ENCODE data around the gene OXSM.

Gene OXSM

DNA sequence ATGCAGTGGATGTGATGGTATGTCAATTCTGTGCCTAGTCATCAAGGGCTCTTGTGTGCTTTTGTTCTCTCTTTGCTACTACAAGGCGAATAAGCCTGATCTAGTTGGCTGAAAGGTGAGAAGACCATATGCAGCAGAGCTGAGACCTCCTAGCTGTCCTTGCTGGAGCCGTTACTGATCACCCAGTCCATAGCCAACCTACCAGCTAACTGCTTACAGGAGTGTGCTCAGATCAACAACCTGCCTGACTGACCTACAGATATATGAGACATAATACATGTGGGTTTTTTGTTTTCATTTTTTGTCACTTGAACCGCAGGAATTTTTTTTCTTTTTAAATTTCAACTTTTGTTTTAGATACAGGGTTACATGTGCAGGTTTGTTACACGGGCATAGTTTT lies 22.8 kb downstream of the OXSM start:
- DNase-seq: no peak

GRCh38 chr3:25817107-25817506 lies 27.2 kb downstream of the OXSM start:
- no peak for DNase-seq

DNA sequence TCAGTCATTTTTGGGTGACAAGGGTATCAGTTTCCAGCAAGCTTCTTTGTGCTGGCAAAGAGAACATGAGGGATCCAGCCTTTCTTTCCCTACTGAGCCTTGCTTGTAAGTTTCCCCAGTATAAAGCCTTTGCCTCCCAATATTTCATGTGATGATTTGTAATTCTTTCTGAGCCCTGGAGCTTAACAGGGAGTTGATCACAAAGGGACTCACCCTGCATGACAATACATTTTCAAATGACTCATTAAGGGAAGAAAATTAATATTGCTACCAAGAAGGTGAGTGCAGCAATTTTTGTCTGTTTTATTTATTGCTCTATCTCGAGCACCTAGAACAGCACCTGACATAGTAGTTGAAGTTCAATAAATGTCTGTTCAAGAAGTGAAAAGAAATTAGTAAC lies 27.7 kb downstream of the OXSM start:
- DNase-seq: no peak

- no peak for DNase-seq
These were observed 28.4 kb downstream of the OXSM start for GRCh38 chr3:25818335-25818734.

DNA sequence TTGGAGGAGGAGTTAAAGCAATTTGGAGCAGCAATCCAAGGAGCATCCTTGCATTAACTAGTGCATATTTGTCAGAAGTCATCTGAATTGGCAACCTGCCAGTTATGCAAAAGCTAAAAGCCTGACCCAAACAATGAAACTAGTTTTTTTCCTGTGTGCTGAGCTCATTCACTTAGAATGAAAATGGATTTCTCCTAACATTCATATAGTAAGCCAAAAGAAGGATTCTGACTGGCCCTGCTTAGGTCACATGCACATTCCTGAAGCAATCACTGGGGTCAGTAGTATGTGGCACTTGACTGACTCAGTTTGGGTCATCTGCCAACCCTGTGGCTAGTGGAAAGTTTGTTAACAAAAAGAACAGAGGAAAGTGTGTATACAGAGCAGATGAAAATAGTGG lies 30.5 kb downstream of the OXSM start:
- DNase-seq: no peak

- DNase-seq: no peak
These were observed 31.1 kb downstream of the OXSM start for GRCh38 chr3:25820816-25821486.

DNA sequence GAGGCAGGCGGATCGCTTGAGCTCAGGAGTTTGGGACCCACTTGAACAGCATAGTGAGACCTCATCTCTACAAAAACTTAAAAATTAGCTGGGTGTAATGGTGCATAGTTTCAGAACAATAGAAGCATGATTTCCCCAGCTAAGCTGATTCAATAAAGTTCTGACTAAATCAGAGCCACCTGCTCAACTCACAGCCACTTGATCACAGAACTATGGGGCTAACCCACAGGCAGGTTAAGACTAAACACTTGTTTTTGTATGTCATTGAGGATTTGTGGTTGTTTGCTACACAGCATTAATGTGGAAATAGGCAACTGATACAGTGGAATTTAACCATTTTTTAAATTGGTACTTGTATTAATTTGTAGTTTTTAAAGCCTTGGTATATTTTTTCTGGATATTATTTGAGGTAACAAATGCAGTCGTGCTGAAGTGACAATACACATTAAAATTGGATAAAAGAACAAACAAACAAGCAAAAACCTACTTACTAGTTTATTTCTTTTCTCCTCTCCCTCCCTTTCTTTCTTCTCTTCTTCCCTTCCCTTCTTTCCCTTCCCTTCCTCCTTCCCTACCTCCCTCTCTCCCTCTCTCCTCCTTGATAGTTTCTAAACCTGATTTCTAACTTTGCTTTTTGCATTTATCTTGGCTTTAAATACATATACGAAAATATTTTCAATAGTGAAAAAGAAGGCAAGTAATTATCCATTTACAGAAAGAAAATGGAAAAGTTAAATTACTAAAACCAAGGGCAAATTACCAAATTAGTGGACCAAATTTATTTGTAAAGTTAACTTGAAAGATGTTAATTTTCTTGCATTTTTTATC lies 32.1 kb downstream of the OXSM start:
- DNase-seq: no peak

GRCh38 chr3:25823314-25823713 lies 33.4 kb downstream of the OXSM start:
- DNase-seq: no peak

- no peak for DNase-seq
These were observed 36.6 kb downstream of the OXSM start for GRCh38 chr3:25826510-25826909.

GRCh38 chr3:25830373-25831280 lies 40.7 kb downstream of the OXSM start:
- DNase-seq: peak; percentile 46

DNA sequence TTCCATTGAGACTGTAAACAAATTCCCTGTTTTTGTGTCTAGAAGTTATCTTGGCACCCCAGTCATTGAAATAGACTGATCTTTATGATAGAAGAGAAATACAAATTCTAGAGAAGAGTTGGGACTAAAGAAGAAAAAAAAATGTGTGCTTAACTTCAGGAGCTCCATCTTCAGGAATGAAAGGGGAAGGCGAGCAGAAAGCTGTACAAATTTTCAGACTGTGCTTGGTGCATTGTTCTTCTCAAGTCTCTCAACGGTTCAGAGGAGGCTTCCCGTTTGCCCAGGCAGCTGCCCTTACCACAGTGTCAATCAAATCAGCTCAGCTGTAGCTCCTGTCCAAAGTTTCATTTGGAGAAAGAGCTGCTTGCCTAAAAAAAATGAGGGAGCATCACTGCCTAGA lies 41.7 kb downstream of the OXSM start:
- DNase-seq: no peak

GRCh38 chr3:25834346-25834745 lies 44.5 kb downstream of the OXSM start:
- DNase-seq: no peak

DNA sequence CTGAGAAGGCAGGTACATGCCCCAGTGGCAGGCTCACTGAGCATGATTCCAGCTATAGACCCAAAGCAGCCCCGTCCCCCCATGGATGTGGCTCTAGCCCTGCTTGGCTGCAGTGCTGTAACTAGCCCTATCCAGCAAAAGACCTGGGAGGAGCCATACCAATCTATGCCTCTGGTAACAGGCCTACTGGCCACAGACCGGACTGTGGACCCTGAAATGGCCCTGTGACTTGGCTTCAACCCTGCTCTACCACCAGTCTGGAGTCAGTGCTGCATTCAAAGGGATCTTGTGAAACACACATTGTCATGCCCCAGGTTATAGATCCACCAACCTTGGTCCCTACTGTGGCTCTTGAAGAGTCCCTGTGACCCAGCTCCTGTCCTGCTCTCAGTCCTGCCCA lies 46.7 kb downstream of the OXSM start:
- no peak for DNase-seq

GRCh38 chr3:25837038-25837437 lies 47.1 kb downstream of the OXSM start:
- no peak for DNase-seq

DNA sequence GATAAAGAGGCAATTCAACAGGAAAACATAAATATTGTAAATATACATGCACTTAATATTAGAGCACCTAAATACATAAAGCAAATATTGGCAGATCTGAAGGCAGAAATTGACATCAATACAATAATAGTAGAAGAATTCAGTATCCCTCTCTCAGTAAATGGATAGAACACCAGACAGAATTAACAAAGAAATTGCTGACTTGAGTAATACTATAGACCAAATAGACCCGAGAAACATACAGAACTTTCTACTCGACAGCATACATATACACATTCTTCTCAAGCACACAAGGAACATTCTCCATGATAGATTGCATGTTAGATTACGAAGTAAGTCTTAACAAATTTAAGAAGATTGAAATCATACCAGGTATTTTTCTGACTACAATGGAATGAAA lies 50.2 kb downstream of the OXSM start:
- DNase-seq: no peak

DNA sequence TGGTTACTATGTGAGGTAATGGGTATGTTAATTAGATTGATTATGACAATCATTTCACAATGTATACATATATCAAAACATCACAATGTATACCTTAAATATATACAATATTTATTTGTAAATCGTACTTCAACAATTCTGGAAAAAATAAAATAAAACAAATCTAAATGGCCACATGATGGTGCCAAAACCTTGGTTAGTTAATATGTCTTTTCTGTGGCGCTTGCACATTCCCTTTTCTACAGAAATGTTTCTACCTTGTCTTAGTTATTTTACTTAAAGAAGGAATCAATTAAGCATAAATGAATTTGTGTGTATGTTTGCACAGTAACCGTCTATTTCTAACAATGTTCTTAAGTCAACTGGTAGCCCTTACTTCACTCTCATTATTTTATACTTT lies 53.4 kb downstream of the OXSM start:
- no peak for DNase-seq

All from left hindlimb (tissue), 1 donor.